Tibial nerve (tissue), 4 donors: ENCODE results near the gene SLC39A11.

Experiments
- CTCF ChIP-seq, 5 experiments: fragments of 200-600 bp in 3 of 5; fragments of 450-650 bp in 2 of 5; sonication (generic) in 3 of 5; IDR thresholded peaks; one replicate each; pipeline ENCODE4 v1.5.1; 2016 to 2019; ENCODE audit warnings: antibody characterized with exemption in 5 of 5, mild to moderate bottlenecking in 3 of 5, moderate library complexity in 2 of 5
- EP300 ChIP-seq, 2 donors: sonication (generic); formaldehyde crosslinking; IDR thresholded peaks; one replicate each; pipeline ENCODE4 v1.6.1; 2017; ENCODE audit warnings: antibody characterized with exemption in 2 of 2, mild to moderate bottlenecking in 1 of 2
- POLR2A ChIP-seq, 2 donors: fragments of 450-650 bp; IDR thresholded peaks; one replicate each; pipeline ENCODE4 v1.6.1; 2017; ENCODE audit warnings: antibody characterized with exemption in 2 of 2, mild to moderate bottlenecking in 2 of 2, moderate library complexity in 2 of 2

- TF ChIP-seq CTCF (IDR thresholded peaks at IDR 0.05) (no peak), POLR2A (IDR thresholded peaks at IDR 0.05) (no peak), EP300 (IDR thresholded peaks at IDR 0.05) (no peak)
Observed at GRCh38 chr17:72681844-72682243, 410.6 kb downstream of the SLC39A11 start.
